Measurements from ENCODE around the gene CTSD. TPM values are rescaled to one million over a fixed set of nuclear protein-coding genes. Genes with fewer than 3 reads are reported as not detected.

The CTSD gene
- total RNA-seq, 4 donors from 2014 or later, result 359 to 1,165 (median 624) TPM

- DNase-seq (ENCODE audit: low spot score), result no peak
Measured at GRCh38 chr11:1756791-1757771, 6.6 kb downstream of the CTSD start.

DNA sequence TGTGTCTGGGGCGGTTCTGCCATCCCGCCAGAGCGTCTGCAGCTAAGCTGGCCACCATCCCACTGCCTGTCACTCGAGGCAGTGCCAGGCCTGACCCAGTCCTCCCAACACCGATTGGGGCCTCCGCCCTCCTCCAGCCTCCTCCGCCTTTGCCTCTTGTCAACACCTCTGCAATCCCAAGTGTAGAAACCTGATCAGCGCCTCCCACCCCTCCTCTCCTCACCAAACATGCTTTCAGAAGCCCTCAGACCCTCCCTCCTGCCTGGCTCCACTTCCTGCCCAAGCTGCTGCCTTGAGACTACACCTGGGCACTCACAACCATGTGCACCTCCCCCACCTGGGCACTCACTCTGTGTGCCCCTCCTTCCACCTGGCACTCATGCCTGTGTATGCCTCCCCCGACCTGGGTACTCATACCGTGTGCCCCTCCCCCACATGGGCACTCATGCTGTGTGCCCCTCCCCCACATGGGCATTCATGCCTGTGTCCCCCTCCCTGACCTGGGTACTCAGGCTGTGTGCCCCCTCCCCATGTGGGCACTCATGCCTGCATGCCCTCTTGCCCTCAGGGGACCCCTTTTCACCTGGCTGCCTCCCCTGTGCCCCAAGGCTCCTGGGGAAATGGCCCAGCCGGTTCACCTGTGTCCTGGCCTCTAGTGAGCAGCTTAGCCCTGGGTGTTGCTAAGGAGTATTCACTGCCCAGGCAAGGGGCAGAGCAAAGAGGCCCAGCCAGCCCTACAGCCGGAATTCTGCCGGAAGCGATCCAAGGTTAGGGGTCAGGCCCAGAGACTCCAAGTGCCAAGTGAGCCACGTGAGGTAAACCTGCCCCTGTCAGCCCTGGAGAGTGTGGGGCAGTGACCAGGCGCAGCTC is 7.8 kb downstream of the CTSD start:
- TF ChIP-seq, protein P1, sequence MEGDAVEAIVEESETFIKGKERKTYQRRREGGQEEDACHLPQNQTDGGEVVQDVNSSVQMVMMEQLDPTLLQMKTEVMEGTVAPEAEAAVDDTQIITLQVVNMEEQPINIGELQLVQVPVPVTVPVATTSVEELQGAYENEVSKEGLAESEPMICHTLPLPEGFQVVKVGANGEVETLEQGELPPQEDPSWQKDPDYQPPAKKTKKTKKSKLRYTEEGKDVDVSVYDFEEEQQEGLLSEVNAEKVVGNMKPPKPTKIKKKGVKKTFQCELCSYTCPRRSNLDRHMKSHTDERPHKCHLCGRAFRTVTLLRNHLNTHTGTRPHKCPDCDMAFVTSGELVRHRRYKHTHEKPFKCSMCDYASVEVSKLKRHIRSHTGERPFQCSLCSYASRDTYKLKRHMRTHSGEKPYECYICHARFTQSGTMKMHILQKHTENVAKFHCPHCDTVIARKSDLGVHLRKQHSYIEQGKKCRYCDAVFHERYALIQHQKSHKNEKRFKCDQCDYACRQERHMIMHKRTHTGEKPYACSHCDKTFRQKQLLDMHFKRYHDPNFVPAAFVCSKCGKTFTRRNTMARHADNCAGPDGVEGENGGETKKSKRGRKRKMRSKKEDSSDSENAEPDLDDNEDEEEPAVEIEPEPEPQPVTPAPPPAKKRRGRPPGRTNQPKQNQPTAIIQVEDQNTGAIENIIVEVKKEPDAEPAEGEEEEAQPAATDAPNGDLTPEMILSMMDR (IDR thresholded peaks at IDR 0.05), result no peak
- no peak for DNase-seq (ENCODE audit: low spot score)
- peak; percentile 3 for ATAC-seq (ENCODE audit: low FRiP score)

More at GRCh38 chr11:1756791-1757771, 6.6 kb downstream of the CTSD start:
- ATAC-seq (ENCODE audit: low FRiP score), result no peak
- TF ChIP-seq, protein P1 (IDR thresholded peaks at IDR 0.05), result no peak

DNA sequence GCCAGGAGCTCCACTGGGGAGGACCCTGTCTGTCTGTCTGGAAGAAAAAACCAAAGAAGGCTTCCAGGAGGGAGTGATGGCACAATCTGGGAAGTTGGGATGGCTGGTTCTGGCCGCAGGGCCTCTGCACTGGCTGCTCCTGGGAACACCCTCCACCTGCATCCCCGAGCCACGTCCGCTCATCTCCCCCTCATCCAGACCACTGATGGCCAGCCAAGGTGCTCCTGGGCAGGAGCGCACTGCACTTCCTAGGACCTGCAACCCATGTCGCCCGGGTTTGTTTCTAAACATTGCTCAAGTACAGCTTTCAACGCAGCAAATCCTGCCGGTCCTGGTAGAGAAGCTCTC is 8.4 kb downstream of the CTSD start:
- ATAC-seq (ENCODE audit: low FRiP score) (no peak), DNase-seq (ENCODE audit: low spot score) (no peak)
- TF ChIP-seq, protein P1 (IDR thresholded peaks at IDR 0.05), result no peak

GRCh38 chr11:1754376-1755150 is 9.2 kb downstream of the CTSD start:
- TF ChIP-seq, protein P1 (IDR thresholded peaks at IDR 0.05), result no peak
- DNase-seq (ENCODE audit: low spot score), result no peak
- ATAC-seq (ENCODE audit: low FRiP score), result no peak

DNA sequence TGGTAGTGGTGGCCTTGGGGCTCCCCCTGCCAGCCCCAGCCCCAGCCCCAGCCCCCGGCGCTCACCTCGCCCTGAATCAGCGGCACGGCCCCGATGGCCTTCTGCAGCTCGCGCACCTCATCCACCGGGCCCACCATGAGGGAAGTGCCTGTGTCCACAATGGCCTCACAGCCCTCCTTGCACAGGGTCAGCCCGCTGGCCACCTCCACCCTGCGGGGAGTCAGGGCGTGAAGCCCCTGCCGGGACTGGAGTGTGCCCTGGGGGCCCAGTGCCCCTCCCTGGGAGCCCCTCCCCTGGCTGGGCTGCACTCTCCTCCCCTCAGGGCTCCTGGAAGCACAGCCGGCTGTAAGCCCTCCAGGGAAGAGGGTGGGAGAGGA is 9.8 kb downstream of the CTSD start:
- DNase-seq (ENCODE audit: low spot score) (no peak), ATAC-seq (ENCODE audit: low FRiP score) (no peak)
- TF ChIP-seq, protein P1 (IDR thresholded peaks at IDR 0.05), result no peak

GRCh38 chr11:1753229-1753928 is 10.3 kb downstream of the CTSD start:
- DNase-seq (ENCODE audit: low spot score), result no peak
- ATAC-seq (ENCODE audit: low FRiP score), result no peak
- TF ChIP-seq, protein P1 (IDR thresholded peaks at IDR 0.05), result no peak

Data from omental fat pad (tissue), 4 donors.